ENCODE measurements around the gene HSPB2. TPM values are rescaled to one million over a fixed set of nuclear protein-coding genes. Genes with fewer than 3 reads are reported as not detected.
"Not testable (repeated sequence)": the region's sequence is repeated elsewhere in the genome, so short reads cannot be mapped to it uniquely, and the experiment has no call there.

HSPB2 gene
- polyA plus RNA-seq, 12 donors = 8.3 to 92.5 (median 77.4) TPM; not detected in 1

DNA sequence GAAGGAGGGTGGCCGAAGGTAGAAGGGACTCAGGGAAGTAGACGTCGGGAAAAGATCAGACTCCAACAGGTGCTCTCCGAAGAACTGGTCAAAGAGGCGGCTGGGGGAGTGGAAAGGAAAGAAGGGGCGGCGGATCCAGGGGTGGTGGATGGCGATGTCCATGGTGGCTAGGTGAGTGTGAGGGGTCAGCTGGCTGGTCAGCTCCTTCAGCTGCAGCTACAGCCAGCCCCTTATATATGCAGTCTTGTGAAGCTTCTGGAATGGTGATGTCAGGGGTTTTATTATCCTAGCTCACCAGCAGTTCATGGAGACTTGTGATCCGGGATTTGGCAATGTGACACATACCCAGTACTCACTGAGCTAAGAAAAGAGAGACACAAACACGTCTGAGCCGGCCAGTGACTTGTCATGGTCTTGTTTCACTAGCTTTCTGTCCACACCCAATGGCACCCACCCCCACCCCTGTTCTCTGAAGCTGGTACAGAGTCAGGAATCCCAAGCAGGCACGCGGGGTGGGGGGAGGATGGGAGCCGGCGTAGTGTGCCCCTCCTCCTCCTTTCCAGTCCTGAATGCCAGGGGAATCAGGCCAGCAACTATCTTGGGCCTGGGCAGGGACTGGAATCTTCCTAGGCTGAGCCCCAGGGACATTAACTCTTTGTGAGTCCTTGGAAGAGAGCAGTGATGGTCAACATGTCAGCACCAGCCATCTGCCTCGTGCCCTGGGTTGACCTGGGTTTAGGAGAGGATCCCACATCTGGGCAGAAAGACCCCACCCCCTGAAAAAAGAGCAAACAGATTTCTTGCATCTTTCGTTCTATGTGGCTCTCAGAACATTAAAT is 752 bp upstream of the HSPB2 start, which contains the start of gene CRYAB:
TSS of gene CRYAB (minus strand) at position 208 of the 839 bp plus-strand sequence. CDS start at position 162, 46 bp downstream.
- DNase-seq = peak; percentile 84

GRCh38 chr11:111913031-111913861 is 712 bp downstream of the HSPB2 start:
- no peak for DNase-seq

GRCh38 chr11:111913997-111914396 is 1.5 kb downstream of the HSPB2 start:
- no peak for DNase-seq

DNA sequence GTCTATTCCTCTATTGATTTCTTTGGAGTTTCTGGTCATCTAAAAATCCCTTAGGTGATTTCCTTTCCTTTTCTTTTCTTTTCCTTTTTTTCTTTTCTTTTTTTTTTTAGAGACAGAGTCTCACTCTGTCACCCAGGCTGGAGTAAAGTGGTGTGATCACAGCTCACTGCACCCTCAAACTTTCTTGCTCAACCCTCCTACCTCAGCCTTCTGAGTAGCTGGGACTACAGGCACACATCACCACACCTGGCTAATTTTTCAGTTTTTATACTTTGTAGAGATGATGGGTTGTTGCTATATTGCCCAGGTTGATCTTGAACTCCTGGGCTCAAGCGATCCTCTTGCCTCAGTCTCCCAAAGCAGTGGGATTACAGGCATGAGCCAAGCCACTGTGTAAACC is 4.2 kb downstream of the HSPB2 start:
- DNase-seq = no peak

GRCh38 chr11:111917312-111917711 is 4.8 kb downstream of the HSPB2 start:
- DNase-seq = no peak

GRCh38 chr11:111917788-111918187 is 5.3 kb downstream of the HSPB2 start:
- no peak for DNase-seq

- DNase-seq = no peak
Observed at GRCh38 chr11:111918390-111919256, 6.1 kb downstream of the HSPB2 start, which contains the start of gene C11orf52. Gene C11orf52, plus strand, starts transcription at chr11:111918913. Its CDS starts 60 bp downstream, at chr11:111918973.

DNA sequence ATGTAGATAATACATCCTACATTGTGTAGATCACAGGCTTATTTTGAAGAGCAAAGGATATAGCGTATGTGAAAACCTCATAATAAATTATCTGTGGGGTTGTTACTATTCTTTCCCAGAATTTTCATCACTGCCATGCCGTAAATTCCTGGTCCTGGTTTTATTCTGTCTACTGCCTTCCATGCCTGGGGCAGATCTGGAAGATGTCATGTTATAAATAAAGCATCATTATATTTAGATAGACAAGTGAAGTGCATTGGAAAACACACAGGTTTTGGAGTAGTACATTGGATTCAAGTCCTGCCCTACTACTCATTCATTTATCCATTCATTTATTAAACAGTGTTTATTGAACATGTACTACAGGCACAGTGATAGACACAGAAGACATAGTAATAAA is 8.4 kb downstream of the HSPB2 start:
- no peak for DNase-seq

DNA sequence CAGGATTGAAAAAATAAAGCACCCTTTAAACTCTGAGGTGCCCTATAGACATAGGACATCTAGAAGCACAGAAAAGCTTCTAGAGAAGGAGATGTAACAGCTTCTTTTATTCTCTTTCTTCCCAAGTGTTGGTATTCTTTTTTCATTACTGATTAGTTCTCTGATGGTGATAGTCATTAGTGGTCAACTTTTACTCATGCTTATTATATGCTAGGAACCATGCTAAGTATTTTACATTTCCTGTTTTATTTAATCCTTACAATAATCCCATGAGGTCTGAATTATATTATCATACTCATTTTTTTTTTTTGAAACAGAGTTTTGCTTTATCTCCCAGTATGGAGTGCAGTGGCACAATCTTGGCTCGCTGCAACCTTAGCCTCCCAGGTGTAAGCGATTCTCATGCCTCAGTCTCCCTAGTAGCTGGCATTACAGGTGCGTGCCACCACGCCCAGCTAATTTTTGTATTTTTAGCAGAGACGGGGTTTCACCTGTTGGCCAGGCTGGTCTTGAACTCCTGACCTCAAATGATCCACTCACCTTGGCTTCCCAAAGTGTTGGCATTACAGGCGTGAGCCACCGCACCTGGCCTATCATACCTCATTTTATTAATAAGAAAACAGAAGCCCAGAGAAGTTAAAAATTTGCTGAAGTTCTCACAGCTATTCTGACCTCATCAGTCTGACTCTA is 9.2 kb downstream of the HSPB2 start:
- no peak for DNase-seq

GRCh38 chr11:111922803-111923202 is 10.3 kb downstream of the HSPB2 start:
- no peak for DNase-seq

GRCh38 chr11:111923351-111923788 is 10.8 kb downstream of the HSPB2 start:
- no peak for DNase-seq

- no peak for DNase-seq
Observed at GRCh38 chr11:111923951-111924350, 11.4 kb downstream of the HSPB2 start.

DNA sequence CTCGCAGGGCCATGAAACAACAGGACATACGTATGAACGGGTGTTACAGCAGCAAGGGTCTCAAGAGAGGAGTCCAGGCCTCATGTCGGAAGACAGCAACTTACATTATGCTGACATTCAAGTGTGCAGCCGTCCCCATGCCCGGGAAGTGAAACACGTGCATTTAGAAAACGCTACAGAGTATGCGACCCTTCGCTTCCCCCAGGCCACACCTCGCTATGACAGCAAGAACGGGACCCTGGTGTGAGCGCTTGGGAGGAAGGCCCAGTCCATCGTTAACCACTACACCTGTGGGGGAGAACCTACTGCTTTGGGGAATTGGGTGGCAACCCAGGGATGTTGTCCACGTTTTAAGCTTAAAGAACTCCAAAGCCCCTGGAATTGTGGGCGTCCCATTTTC is 13.4 kb downstream of the HSPB2 start:
- DNase-seq = no peak

DNA sequence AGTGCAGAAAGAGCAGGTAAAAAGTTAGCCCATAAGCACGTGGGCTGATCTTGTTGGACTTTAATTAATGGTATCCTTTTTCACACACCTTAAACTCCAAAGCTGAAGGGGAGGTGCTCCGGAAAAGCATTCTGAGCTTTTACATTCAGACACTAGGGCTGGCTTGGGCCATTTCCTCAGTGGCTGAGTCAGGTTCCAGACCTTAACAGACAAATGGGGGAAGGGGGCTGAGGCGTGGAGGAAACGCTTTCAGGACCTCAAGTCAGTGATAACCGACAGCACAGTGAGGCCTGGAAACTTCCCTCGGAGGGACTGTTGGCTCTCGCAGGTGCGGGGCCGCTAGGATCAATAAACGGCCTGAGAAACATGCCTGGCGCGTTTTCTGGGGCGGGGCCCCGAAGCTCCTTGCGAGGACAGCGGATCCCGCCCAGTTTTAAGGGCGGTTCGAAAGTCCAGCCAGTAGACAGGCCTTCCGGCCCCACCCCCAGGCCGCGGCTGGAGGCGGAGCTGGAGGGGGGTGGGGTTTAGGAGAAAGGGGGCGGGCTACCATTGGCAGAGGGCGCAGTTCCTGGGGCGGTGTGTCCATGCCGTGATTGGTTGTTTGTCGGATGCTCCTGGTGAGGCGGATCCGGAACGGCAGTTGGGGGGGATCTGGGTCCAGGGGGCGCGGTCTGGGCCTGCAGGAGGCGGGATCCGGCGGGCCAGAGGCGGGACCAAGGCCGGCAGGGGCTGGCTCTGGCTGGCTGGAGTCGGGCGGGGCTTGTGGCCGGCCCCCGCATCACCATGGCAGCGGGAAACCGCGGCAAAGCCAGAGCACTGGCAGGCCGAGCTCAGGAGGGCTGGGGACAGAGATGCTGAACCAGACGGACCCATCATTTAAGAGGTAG is 14.2 kb downstream of the HSPB2 start:
- DNase-seq = peak; percentile 96

- no peak for DNase-seq
Observed at GRCh38 chr11:111930472-111930871, 17.9 kb downstream of the HSPB2 start.

DNA sequence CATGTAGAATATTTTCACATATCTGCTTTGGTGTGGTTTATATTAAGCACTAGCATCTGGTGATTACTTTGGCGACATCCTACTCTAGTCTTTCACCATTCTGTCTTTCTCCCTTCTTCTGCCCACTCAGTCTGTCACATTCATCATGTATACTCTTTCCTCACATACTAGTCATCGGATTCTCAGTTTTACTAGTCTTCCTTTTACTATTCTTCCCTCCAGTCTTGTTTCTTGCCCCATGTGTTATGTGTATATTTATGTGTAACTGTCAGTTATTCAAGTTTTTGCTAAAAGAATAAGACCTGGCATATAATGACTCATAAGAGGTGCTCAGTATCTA is 20.0 kb downstream of the HSPB2 start:
- no peak for DNase-seq

DNA sequence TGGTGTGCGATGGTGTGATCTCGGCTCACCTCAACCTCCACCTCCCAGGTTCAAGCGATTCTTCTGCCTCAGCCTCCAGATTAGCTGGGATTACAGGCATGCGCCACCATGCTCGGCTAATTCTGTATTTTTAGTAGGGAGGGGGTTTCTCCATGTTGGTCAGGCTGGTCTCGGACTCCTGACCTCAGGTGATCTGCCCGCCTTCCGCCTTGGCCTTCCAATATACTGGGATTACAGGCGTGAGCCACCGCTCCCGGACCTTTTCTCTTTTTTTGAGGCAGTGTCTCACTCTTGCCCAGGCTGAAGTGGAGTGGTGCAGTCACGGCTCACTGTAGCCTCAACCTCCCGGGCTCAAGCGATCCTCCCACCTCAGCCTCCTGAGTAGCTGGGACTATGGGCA is 20.6 kb downstream of the HSPB2 start:
- DNase-seq = not testable (repeated sequence)

DNA sequence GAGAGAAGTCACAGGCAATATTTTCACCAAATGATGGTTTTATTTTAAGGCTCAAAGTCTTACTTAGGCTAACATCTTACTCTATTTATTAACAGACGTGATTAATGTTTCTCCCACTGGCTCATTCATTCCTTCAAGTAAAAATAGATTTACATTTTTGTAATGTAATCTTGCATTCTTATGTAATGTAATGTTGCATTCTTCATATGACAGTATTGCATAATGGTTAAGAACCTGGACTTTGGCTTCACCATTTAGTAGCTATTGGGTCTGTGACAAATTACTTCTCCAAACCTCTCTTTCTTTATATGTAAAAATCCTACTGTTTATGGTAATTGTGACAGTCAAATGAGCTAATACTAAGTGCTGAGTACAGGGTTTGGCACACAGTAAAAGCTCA is 21.3 kb downstream of the HSPB2 start:
- no peak for DNase-seq

DNA sequence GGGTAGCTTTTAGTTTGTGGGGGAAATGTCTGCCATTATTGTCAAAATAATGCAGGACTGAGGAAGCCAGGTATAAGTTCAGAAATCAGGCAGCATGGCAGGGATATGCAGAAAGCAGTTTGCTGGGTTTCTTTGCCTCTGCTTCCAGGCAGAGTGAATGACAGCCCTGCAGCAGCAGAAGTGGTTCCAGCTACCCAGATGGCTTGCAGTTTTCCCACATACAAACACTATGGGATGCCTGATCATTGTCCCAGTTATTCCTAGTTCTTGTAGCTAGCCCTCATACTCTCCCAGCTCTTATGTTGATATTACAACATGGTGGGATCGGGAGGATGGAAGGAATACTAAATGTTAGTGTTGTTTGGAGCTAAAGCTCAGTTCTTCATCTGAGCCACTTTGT is 21.8 kb downstream of the HSPB2 start:
- DNase-seq = no peak

Data from muscle of arm (tissue), 12 donors.